HEK293T (cell line): Measurements from ENCODE around the gene SLC25A27.

Experiments
- BHLHE40 ChIP-seq: fragments of 450-650 bp; IDR thresholded peaks from 2 replicates; pipeline ENCODE4 v1.6.1; 2016; ENCODE audit warnings: mild to moderate bottlenecking, moderate library complexity, borderline replicate concordance
- FOXA1 ChIP-seq: fragments of 450-650 bp; IDR thresholded peaks from 2 replicates; pipeline ENCODE4 v1.6.1; 2016; ENCODE audit warnings: mild to moderate bottlenecking
- HDGF ChIP-seq: fragments of 450-650 bp; IDR thresholded peaks from 2 replicates; pipeline ENCODE4 v1.6.1; 2017; ENCODE audit warnings: antibody characterized with exemption, borderline replicate concordance
- LEF1 ChIP-seq: fragments of 450-650 bp; IDR thresholded peaks from 2 replicates; pipeline ENCODE4 v1.6.1; 2017; ENCODE audit warnings: mild to moderate bottlenecking, borderline replicate concordance
- TARDBP ChIP-seq: fragments of 450-650 bp; IDR thresholded peaks from 2 replicates; pipeline ENCODE4 v1.6.1; 2016

GRCh38 chr6:46711491-46711890 is 58.7 kb downstream of the SLC25A27 start:
- TF ChIP-seq LEF1, result no peak
- TF ChIP-seq BHLHE40, result no peak
- TF ChIP-seq TARDBP, result no peak
- TF ChIP-seq HDGF, result no peak
- TF ChIP-seq FOXA1, result no peak
